Measurements from ENCODE around the gene MAGEA9B. TPM values are rescaled to one million over a fixed set of nuclear protein-coding genes. Genes with fewer than 3 reads are reported as not detected.
"Not testable (repeated sequence)": the region's sequence is repeated elsewhere in the genome, so short reads cannot be mapped to it uniquely, and the experiment has no call there.

Gene MAGEA9B
- total RNA-seq, 1 donor from 2014 or later = not detected

DNA sequence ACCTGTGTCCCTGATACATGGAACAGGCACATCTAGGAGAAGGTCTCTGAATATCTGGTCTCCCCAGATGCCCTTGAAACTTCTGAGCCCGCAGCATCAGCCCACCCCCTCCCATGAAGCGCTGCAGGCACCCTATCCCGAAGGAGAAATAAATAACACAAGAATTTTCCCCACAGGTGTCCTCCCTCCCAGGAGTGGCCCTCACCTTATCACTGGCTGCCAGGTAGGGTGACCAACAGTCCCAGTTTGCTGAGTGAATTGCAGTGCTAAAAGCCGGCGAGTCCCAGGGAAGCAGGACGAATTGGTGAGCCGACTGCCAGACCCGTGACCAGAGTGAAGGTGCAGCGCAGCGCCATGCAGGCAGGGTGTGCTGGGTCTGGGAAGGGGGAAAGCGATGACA is 53.3 kb downstream of the MAGEA9B start:
- ATAC-seq = not testable (repeated sequence)

DNA sequence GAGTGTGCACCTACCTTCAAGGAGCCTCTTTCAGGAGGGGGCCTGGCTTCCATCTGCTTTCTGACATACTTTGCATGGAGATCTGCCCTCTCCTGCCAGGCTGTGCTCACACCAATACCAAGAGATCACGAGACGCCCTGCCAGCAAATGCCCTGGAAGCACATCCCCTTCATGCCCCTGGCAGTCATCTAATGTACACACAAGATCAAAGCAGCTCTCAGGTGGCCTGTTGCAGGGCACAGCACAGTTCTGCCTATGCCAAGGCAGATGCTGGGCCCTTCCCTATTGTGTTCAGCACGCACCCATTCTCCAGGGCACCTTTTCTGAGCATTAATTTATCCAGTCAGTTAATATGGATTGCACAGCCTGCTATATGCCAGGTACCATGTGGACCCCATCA is 54.4 kb downstream of the MAGEA9B start:
- ATAC-seq = not testable (repeated sequence)

Other genes with a start within 250 kb of the MAGEA9B start
- 23.2 TPM for gene IDS, start 82.2 kb downstream of the MAGEA9B start, total RNA-seq
- gene EOLA1, start 46.4 kb downstream of the MAGEA9B start, total RNA-seq = 14.6 TPM
- gene HSFX3, start 37.5 kb downstream of the MAGEA9B start, total RNA-seq = not detected
- not detected for gene HSFX2, start 7.9 kb upstream of the MAGEA9B start, total RNA-seq
- 16.5 TPM for gene TMEM185A, start 44.3 kb upstream of the MAGEA9B start, total RNA-seq
- not detected for gene MAGEA11, start 124.6 kb upstream of the MAGEA9B start, total RNA-seq
- gene HSFX1, start 186.6 kb upstream of the MAGEA9B start, total RNA-seq = 0.32 TPM
- not detected for gene MAGEA9, start 194.5 kb upstream of the MAGEA9B start, total RNA-seq